Adrenal gland (tissue), 5 donors: ENCODE data around the gene NNMT.

Experiments
- POLR2A ChIP-seq, 2 donors: fragments of 450-650 bp; IDR thresholded peaks; one replicate each; pipeline ENCODE4 v1.6.1; 2017; ENCODE audit warnings: antibody characterized with exemption in 2 of 2, mild to moderate bottlenecking in 2 of 2, moderate library complexity in 1 of 2
- TF ChIP-seq, protein P1 (sequence below), 6 experiments: fragments of 450-650 bp in 4 of 6; fragments of 200-600 bp in 2 of 6; sonication (generic) in 1 of 6; IDR thresholded peaks; 1 replicate in 5 of 6; 2 replicates in 1 of 6; pipeline versions ENCODE4 v1.5.1 to v1.8.0; 2016 to 2021; ENCODE audit warnings: antibody characterized with exemption in 6 of 6, mild to moderate bottlenecking in 2 of 6, moderate library complexity in 1 of 6
- donor health status: DM: no; HTN: no; CAD: no.

DNA sequence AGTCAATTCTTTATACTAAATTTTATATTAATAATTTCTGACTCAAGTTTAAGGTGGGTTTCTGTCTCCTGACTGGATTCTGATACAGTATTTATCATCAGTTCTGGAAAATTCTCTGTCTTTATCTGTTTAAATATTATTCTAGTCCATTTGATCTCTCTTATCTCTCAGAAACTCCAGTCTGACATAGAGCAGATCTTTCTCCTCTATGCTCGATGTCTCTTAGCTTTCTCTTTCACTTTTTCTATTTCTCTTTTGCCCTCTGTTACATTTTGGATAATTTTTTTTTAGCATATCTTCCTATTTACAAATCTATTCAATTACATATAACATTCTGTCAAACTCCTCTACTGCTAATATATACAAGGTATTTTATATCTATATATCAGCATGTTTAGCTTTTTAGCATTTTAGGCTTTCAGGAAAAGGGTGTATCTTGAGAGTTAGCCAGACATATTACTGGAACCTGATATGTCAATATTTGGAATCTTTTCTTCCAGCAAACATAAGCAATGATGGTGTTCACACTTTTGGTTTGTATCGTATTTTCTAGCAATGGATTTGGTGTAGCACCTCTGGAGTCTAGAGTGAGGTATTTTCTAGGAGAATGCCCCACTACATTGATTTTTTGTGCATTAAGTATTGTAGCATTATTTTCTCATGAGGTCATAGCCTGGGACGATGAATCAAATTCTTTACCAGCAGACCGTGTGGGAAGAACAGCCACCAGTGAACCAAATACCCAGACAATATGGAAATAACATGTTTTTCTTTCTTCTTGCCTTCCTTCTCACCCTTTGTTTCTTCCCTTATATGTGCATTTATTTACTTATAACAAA is 4.1 kb upstream of the NNMT start:
- TF ChIP-seq, protein P1, sequence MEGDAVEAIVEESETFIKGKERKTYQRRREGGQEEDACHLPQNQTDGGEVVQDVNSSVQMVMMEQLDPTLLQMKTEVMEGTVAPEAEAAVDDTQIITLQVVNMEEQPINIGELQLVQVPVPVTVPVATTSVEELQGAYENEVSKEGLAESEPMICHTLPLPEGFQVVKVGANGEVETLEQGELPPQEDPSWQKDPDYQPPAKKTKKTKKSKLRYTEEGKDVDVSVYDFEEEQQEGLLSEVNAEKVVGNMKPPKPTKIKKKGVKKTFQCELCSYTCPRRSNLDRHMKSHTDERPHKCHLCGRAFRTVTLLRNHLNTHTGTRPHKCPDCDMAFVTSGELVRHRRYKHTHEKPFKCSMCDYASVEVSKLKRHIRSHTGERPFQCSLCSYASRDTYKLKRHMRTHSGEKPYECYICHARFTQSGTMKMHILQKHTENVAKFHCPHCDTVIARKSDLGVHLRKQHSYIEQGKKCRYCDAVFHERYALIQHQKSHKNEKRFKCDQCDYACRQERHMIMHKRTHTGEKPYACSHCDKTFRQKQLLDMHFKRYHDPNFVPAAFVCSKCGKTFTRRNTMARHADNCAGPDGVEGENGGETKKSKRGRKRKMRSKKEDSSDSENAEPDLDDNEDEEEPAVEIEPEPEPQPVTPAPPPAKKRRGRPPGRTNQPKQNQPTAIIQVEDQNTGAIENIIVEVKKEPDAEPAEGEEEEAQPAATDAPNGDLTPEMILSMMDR (IDR thresholded peaks at IDR 0.05) = no peak
- TF ChIP-seq POLR2A (IDR thresholded peaks at IDR 0.05) = no peak
